Myocyte (in vitro differentiated cells): ENCODE results near the gene GAPDH. TPM values are rescaled to one million over a fixed set of nuclear protein-coding genes. Genes with fewer than 3 reads are reported as not detected.

Source experiments
- DNase-seq: peaks from one replicate; pipeline ENCODE4 v3.0.0-alpha.2; 2012; ENCODE audit warnings: low read depth
- total RNA-seq: library from RNA; depleted of rRNA; stranded (reverse); fragments of >200 nt; gene quantifications from 2 replicates; pipeline ENCODE4 v1.2.3, GENCODE V29; 2014

Gene GAPDH
- total RNA-seq, 1 donor from 2014 or later, result 7,261 TPM

- no peak for DNase-seq
Observed at GRCh38 chr12:6528539-6529235, 5.6 kb upstream of the GAPDH start.

- DNase-seq, result no peak
Observed at GRCh38 chr12:6529291-6529737, 5.0 kb upstream of the GAPDH start.

- DNase-seq, result no peak
Observed at GRCh38 chr12:6530576-6531260, 3.6 kb upstream of the GAPDH start.

GRCh38 chr12:6532051-6532926 is 2.0 kb upstream of the GAPDH start:
- DNase-seq, result peak; percentile 96

DNA sequence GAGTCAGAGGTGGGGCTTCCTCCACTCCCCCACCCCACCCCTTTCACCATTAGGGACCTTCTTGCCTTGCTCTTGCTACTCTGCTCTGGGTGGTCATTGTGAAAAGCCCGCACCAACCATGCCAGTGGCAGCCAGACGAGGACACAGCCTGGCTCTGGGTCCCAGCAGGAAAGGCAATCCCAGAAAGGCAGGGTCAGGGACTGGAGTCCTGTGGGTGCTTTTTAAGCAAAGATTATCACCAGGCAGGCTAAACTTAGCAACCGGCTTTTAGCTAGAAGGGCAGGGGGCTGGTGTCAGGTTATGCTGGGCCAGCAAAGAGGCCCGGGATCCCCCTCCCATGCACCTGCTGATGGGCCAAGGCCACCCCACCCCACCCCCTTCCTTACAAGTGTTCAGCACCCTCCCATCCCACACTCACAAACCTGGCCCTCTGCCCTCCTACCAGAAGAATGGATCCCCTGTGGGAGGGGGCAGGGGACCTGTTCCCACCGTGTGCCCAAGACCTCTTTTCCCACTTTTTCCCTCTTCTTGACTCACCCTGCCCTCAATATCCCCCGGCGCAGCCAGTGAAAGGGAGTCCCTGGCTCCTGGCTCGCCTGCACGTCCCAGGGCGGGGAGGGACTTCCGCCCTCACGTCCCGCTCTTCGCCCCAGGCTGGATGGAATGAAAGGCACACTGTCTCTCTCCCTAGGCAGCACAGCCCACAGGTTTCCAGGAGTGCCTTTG is 1.2 kb upstream of the GAPDH start:
- peak; percentile 79 for DNase-seq

- DNase-seq, result no peak
Observed at GRCh38 chr12:6533653-6533922, 729 bp upstream of the GAPDH start.

GRCh38 chr12:6534695-6534944 is 303 bp downstream of the GAPDH start:
- DNase-seq, result no peak

DNA sequence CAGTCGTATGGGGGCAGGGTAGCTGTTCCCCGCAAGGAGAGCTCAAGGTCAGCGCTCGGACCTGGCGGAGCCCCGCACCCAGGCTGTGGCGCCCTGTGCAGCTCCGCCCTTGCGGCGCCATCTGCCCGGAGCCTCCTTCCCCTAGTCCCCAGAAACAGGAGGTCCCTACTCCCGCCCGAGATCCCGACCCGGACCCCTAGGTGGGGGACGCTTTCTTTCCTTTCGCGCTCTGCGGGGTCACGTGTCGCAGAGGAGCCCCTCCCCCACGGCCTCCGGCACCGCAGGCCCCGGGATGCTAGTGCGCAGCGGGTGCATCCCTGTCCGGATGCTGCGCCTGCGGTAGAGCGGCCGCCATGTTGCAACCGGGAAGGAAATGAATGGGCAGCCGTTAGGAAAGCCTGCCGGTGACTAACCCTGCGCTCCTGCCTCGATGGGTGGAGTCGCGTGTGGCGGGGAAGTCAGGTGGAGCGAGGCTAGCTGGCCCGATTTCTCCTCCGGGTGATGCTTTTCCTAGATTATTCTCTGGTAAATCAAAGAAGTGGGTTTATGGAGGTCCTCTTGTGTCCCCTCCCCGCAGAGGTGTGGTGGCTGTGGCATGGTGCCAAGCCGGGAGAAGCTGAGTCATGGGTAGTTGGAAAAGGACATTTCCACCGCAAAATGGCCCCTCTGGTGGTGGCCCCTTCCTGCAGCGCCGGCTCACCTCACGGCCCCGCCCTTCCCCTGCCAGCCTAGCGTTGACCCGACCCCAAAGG is 804 bp downstream of the GAPDH start:
- DNase-seq, result peak; percentile 70

DNA sequence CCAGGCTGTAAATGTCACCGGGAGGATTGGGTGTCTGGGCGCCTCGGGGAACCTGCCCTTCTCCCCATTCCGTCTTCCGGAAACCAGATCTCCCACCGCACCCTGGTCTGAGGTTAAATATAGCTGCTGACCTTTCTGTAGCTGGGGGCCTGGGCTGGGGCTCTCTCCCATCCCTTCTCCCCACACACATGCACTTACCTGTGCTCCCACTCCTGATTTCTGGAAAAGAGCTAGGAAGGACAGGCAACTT is 1.3 kb downstream of the GAPDH start:
- DNase-seq, result peak; percentile 71

- peak; percentile 70 for DNase-seq
Observed at GRCh38 chr12:6535960-6536847, 1.9 kb downstream of the GAPDH start.

- peak; percentile 60 for DNase-seq
Observed at GRCh38 chr12:6536894-6537579, 2.7 kb downstream of the GAPDH start.

DNA sequence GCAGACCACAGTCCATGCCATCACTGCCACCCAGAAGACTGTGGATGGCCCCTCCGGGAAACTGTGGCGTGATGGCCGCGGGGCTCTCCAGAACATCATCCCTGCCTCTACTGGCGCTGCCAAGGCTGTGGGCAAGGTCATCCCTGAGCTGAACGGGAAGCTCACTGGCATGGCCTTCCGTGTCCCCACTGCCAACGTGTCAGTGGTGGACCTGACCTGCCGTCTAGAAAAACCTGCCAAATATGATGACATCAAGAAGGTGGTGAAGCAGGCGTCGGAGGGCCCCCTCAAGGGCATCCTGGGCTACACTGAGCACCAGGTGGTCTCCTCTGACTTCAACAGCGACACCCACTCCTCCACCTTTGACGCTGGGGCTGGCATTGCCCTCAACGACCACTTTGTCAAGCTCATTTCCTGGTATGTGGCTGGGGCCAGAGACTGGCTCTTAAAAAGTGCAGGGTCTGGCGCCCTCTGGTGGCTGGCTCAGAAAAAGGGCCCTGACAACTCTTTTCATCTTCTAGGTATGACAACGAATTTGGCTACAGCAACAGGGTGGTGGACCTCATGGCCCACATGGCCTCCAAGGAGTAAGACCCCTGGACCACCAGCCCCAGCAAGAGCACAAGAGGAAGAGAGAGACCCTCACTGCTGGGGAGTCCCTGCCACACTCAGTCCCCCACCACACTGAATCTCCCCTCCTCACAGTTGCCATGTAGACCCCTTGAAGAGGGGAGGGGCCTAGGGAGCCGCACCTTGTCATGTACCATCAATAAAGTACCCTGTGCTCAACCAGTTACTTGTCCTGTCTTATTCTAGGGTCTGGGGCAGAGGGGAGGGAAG is 3.5 kb downstream of the GAPDH start:
- peak; percentile 90 for DNase-seq

DNA sequence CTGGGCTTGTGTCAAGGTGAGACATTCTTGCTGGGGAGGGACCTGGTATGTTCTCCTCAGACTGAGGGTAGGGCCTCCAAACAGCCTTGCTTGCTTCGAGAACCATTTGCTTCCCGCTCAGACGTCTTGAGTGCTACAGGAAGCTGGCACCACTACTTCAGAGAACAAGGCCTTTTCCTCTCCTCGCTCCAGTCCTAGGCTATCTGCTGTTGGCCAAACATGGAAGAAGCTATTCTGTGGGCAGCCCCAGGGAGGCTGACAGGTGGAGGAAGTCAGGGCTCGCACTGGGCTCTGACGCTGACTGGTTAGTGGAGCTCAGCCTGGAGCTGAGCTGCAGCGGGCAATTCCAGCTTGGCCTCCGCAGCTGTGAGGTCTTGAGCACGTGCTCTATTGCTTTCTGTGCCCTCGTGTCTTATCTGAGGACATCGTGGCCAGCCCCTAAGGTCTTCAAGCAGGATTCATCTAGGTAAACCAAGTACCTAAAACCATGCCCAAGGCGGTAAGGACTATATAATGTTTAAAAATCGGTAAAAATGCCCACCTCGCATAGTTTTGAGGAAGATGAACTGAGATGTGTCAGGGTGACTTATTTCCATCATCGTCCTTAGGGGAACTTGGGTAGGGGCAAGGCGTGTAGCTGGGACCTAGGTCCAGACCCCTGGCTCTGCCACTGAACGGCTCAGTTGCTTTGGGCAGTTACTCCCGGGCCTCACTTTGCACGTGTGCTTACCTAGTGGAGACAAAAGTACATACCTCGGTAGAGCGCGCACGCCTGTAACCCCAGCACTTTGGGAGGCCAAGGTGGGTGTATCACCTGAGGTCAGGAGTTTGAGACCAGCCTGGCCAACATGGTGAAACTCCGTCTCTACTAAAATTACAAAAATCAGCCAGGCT is 4.3 kb downstream of the GAPDH start:
- DNase-seq, result peak; percentile 96

DNA sequence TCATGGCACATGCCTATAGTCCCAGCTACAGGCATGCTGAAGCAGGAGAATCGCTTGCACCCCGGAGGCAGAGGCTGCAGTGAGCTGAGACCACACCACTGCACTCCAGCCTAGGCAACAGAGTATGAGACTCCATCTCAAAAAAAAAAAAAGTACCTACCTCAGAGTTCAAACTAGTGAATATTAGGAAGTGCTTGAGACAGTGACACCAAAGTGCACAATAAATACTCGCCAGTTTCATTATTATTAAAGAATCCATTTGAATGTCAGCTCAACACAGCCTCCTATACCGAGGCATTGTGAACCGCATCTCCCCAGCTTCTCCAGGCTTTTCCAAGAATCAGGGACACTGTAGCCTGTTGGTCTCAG is 5.0 kb downstream of the GAPDH start:
- no peak for DNase-seq

- peak; percentile 40 for DNase-seq
Observed at GRCh38 chr12:6539707-6540134, 5.4 kb downstream of the GAPDH start.

DNA sequence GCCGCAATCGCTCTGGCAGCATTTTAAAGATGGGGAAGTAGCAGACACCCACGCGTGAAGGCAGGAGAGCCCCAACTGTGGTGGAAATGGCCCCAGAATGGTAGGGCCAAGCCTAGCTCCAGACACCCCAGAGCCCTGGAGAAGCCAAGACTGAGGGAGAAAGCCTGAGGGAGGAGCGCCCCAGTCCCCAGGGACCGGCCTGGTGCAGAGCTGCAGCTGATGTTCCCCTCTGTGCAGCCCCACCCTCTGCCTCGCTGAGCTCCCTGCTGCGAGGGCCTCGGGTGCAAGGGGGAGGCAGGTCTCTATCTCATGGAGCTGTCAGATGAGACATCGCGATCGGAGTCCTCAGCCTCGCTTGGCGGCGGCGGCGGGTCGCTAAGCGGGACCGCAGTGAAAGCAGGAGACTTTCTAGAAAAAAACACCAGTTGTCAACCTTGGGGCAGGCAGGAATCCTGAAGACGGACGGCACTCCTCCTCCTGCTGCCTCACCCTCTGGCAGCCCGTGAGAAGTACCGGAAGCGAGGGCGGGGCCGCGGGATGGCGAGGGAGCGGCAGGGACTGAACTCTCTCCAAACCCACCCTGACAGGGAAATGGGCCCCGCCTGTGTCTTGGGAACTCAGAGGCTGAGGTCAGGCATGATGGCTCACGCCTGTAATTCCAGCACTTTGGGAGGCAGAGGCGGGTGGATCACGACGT is 6.0 kb downstream of the GAPDH start:
- peak; percentile 99 for DNase-seq
